Measurements from ENCODE around the gene GUK1.

Gene GUK1

DNA sequence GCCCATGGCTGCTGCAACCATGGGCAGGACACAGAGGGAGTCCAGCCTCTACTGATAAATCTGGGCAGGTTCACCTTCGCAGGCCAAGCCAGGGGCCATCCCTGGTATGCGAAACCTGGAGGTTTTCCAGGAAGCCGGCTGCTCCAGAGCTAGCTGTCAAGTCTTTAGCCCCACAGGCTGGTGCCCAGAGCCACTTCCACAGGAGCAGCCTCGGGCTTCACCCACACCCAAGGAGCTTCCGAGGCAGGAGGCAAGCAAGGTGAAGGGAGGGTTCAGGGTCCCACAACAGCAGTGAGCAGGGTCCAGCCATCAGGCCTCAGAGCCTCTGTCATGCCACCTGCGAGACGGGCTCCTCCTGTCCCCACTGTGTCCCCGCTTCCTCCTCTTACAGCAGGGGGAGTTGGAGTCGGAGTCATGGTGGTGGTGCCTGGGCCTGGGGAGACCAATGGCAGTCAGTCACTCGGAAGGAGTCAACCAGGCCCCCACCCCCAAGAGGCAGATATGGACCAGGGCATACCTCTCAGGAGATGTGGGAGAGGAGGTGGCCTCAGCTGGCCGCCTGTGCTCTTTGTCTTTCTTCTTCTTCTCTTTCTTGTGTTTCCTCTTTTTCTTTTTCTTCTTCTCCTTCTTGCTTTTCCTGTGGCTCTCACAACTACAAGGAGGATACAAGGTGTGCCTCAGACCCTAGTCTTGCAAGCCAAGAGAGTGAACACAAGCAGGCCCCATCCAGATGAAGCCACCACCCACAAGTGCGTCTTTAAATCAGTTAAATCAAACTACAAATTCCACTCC lies 39.1 kb upstream of the GUK1 start:
- DNase-seq (ENCODE audit: low spot score), result no peak
- no peaks in the 10 kb centered on the region for H3K27me3 Mint-ChIP-seq (ENCODE audit: low read depth)
- H3K4me1 Mint-ChIP-seq (ENCODE audit: low read depth), result peaks cover 17% of the 10 kb centered on the region
- peaks cover 32% of the 10 kb centered on the region for H3K36me3 Mint-ChIP-seq (ENCODE audit: low read depth)
- H3K9me3 Mint-ChIP-seq, result no peaks in the 10 kb centered on the region
- H3K27ac Mint-ChIP-seq, result peak overlapping the region; percentile 23
- peak overlapping the region; percentile 42 for H3K4me3 Mint-ChIP-seq

DNA sequence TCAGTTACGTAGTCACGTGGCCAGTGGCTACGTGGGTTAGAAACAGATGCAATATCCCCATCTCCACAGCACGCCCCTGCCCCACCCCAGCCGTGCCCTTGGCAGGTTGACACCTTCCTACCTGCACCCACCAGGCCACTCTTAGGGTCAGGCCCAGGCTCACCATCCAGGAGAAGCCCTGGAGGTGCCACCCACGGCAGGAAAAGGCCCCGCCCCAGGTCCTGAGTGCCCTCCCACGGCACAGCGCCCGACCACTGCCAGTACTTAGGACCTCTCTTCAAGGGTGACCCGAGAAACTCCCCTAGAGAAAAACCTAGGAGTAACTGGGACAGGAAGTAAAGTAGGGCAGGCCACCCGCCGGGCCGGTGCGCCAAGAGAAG lies 38.5 kb upstream of the GUK1 start:
- DNase-seq (ENCODE audit: low spot score), result no peak
- Mint-ChIP-seq H3K27ac (peak overlapping the region; percentile 23), H3K36me3 (ENCODE audit: low read depth) (peaks cover 32% of the 10 kb centered on the region)

DNA sequence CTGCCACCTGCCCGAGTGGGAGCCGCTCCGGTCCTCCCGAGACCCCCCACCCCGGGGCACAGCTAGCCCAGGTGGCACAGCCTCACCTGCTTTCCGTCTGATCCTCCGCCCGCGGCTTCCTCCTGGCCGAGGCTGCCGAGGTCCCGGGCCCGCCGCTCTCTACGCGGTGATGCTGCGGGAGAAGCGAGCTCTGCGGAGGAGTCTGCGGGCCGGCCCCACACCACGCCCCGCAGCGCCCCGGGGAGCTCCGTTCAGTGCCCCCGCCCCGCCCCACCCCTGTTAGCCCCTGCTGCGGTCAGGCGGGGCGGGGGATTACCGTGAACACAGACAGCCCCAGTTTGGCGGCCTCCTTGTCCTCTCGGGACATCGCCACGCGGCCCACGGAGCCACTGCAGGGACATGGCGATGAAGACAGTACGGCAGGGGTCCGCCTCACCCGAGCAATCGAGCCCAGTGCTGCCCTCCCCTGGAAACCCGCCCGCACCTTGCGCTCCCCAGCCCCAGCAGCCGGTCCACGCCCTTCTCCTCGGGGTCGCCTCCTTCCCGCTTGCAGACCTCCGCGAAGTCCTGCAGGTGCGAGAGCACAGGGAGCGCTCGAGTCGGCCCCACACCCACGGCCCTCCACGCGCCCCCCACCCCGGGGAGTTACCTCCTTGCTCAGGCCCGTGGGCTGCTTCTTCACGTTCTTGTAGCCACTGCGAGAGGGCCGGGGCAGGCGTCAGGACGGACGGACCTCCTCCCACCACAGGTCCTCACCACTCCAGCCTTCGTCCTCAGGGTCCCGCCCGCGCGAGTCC lies 37.9 kb upstream of the GUK1 start:
- DNase-seq (ENCODE audit: low spot score), result peak; percentile 42
- Mint-ChIP-seq H3K9me3 (no peaks in the 10 kb centered on the region), H3K4me3 (peak overlapping the region; percentile 76), H3K4me1 (ENCODE audit: low read depth) (peaks cover 17% of the 10 kb centered on the region), H3K27ac (peak overlapping the region; percentile 80), H3K36me3 (ENCODE audit: low read depth) (peaks cover 33% of the 10 kb centered on the region), H3K27me3 (ENCODE audit: low read depth) (no peaks in the 10 kb centered on the region)

More for the DNA sequence above, 38.5 kb upstream of the GUK1 start:
- peaks cover 17% of the 10 kb centered on the region for H3K4me1 Mint-ChIP-seq (ENCODE audit: low read depth)
- H3K27me3 Mint-ChIP-seq (ENCODE audit: low read depth), result no peaks in the 10 kb centered on the region
- H3K9me3 Mint-ChIP-seq, result no peaks in the 10 kb centered on the region
- H3K4me3 Mint-ChIP-seq, result peak overlapping the region; percentile 42

DNA sequence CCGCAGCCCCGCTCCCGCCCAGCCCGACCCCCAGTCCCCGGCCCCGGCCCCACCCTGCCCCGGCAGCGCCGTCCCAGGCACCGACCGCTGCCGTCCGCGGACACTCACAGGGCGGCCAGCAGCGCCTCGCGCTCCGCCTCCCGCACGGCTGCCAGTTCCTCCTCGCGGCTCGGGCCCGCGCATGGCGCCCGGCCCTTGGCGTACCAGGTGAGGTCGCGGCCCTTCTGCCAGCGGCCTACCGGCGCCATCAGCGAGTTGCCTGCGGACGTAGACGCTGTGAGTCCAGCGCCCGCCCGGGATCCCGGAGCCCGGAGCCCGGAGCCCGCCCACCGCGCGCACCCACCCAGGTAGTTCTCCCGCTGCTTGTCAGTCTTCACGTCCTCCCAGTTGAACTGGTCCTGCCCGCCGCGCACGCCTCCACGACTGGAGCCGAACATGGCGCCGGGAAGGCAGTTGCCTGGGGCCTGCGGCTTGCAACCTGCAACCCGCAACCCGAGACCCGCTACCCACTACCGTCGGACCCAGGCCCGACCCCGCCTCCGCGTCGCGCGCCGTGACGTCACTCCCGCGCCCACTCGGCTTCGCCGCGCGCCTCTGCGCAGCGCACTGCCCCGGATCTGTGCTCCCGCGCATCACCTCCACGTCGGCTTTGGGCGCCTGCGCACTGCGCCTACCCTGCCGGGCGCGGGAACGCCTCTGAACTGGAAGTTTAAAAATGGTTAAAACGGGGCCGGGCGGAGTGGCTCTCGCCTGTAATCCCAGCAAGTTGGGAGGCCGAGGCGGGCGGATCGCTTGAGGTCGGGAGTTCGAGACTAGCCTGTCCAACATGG lies 37.1 kb upstream of the GUK1 start, which contains the start of gene C1orf35:
C1orf35 (minus strand) TSS at position 535 of the 830 bp plus-strand sequence; CDS start at position 437, 98 bp downstream.
- Mint-ChIP-seq H3K27ac (peak within 1 kb of the TSS; percentile 96), H3K36me3 (ENCODE audit: low read depth) (peaks cover 25% of the 10 kb centered on the region), H3K4me1 (ENCODE audit: low read depth) (peaks cover 18% of the 10 kb centered on the region), H3K9me3 (no peaks in the 10 kb centered on the region), H3K27me3 (ENCODE audit: low read depth) (no peaks in the 10 kb centered on the region), H3K4me3 (peak within 1 kb of the TSS; percentile 92)
- peak; percentile 96 for DNase-seq (ENCODE audit: low spot score)

DNA sequence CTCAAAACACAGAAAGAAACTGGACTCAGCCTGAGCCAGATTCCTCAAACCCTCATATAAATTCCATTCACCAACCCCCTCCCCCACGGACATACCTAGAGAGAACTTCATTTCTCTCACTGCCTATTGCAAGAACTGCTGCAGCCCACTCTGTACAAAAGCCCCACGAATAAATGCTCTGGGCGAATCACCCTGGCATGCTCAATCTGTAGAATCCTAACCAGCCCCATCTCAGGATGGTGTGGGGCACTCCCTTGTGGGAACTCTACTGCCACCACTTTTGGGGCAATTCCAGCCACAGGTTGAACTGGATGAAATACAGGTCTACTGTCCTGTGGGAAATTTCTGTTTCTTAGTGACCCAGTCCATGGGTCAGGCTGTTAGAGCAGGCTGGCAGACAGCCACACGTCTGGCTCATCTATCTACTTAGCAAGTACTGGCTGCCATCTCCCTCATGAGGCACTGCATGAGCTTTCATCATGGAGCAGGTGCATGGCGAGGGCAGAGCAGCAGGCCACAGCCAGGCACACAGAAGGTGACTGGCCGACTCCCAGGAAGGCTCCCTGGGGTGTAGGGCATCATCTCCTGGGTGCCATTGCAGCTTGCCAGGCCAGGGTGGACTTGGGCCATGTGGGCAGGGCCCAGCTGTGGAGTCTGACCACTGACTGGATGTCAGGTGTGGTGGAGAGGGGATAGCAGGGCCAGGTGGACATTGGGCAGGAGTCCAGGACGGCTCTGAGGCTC lies 35.4 kb upstream of the GUK1 start:
- peak overlapping the region; percentile 92 for H3K4me3 Mint-ChIP-seq
- H3K27me3 Mint-ChIP-seq (ENCODE audit: low read depth), result no peaks in the 10 kb centered on the region
- DNase-seq (ENCODE audit: low spot score), result no peak
- H3K27ac Mint-ChIP-seq, result peak overlapping the region; percentile 96
- peaks cover 15% of the 10 kb centered on the region for H3K36me3 Mint-ChIP-seq (ENCODE audit: low read depth)
- H3K4me1 Mint-ChIP-seq (ENCODE audit: low read depth), result peaks cover 25% of the 10 kb centered on the region
- no peaks in the 10 kb centered on the region for H3K9me3 Mint-ChIP-seq

DNA sequence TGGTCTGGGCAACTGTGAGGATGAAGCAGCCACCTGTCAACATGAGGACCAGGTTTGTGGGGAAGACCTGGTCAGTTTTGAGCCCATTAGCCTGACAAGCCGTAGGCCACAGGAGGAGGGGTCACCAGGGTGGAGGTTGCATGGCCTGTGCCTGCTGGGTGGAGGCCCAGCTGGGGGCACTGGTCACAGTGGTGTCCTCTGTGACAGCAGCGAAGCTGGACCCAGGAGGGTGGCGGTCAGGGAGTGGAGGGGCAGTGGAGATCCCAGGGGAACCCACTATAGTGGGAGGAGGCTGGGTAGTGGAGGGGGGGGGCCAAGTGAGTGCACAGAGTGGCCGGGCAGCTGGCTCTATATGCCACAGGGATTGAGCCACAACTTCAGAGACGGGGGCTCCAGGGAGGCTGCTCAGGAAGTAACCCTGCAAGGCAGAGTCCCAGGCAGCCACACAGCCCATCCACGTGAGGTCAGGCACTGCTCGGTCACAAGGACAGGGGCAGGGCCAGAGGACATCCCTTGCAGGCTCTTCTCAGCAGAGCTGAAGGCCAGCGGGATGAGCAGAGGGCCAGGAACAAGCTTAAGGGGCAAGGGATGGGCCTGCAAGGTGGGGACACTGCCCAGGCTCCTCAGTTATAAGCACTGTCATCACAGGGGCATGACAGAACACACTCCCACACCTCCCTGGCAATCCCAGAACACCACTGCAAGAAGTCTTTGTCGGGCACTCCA lies 34.6 kb upstream of the GUK1 start:
- H3K36me3 Mint-ChIP-seq (ENCODE audit: low read depth), result peaks cover 10% of the 10 kb centered on the region
- H3K4me3 Mint-ChIP-seq, result no peak overlapping the region
- no peak for DNase-seq (ENCODE audit: low spot score)
- no peaks in the 10 kb centered on the region for H3K27me3 Mint-ChIP-seq (ENCODE audit: low read depth)
- no peaks in the 10 kb centered on the region for H3K9me3 Mint-ChIP-seq
- H3K27ac Mint-ChIP-seq, result peak overlapping the region; percentile 45
- H3K4me1 Mint-ChIP-seq (ENCODE audit: low read depth), result peaks cover 31% of the 10 kb centered on the region

DNA sequence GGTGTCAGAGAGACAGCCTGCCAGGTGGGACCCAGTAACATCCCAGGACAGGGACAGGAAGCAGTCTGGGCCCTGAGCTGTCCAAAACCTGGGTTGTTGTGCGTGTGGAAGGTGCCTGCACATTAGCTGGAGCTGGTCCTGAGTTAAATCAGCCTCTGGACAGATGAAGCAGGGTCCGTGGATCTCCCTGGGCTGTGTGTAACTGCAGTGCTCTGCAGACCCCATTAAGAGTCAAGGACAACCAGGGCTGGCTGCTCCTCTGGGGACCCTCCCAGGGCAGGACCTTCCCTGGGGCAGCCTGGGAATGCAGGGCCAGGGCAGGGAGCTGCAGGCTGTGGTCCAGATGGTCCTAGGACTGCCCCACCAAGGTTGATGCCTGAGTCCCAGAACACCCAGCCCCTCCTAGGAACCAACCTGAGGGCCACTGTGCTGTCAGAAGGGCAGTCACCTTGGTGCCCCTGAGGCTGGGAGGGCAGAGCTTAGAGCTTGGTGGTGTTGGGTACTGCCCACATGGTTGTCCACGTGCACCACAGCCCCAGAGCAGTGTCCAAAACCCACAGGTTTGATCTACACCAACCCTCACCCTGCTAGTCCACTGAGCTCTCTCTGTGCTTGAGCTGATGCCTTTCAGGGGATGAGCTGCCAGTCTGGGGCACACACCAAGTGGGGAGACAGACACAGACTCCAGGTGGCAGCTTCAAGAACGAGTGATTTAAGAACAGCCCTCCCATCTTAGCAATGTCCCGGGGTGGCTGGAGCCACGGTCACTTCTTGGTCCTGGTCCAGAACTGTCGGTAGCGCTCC lies 33.9 kb upstream of the GUK1 start:
- H3K4me1 Mint-ChIP-seq (ENCODE audit: low read depth), result peaks cover 33% of the 10 kb centered on the region
- peaks cover 10% of the 10 kb centered on the region for H3K36me3 Mint-ChIP-seq (ENCODE audit: low read depth)
- no peak for DNase-seq (ENCODE audit: low spot score)
- H3K27me3 Mint-ChIP-seq (ENCODE audit: low read depth), result no peaks in the 10 kb centered on the region
- peak overlapping the region; percentile 27 for H3K4me3 Mint-ChIP-seq
- H3K9me3 Mint-ChIP-seq, result no peaks in the 10 kb centered on the region
- peak overlapping the region; percentile 55 for H3K27ac Mint-ChIP-seq

DNA sequence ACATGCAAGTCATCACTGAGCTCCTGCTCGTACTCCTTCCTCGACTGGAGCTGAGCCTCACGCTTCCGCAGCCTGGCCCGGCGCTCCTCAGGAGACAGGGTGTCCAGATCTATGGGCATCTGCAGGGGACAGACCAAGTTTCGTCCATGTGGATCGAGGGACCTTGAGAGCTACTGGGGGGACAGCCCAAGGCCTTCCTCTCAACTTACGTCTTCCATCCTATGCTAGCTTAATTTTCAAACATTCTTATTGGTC lies 33.4 kb upstream of the GUK1 start:
- no peak overlapping the region for H3K27ac Mint-ChIP-seq
- H3K27me3 Mint-ChIP-seq (ENCODE audit: low read depth), result no peaks in the 10 kb centered on the region

DNA sequence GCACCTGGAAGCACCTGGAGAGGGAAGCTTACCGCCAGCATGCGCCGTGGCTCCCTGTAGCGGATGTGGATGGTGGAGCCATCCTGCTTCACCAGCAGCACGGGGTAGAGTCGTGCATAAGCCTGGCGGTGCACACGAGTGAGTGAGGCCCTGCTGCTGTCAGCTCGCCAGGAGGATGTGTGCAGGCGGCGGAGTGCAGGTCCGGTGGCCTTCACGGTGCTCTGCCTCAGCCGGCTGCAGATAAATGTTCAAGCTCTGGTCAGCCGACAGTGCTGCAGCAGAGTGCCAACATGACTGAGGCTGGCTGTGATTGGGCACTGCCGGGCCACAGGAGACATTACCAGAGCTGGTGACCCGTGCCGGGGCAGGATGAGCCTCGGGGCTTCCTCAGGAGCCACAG lies 32.4 kb upstream of the GUK1 start:
- no peak for DNase-seq (ENCODE audit: low spot score)
- Mint-ChIP-seq H3K4me1 (ENCODE audit: low read depth) (peaks cover 29% of the 10 kb centered on the region), H3K27me3 (ENCODE audit: low read depth) (no peaks in the 10 kb centered on the region), H3K36me3 (ENCODE audit: low read depth) (peaks cover 8% of the 10 kb centered on the region), H3K9me3 (no peaks in the 10 kb centered on the region), H3K4me3 (peak overlapping the region; percentile 92), H3K27ac (peak overlapping the region; percentile 95)

More for the DNA sequence above, 33.4 kb upstream of the GUK1 start:
- Mint-ChIP-seq H3K9me3 (no peaks in the 10 kb centered on the region), H3K4me1 (ENCODE audit: low read depth) (peaks cover 29% of the 10 kb centered on the region), H3K36me3 (ENCODE audit: low read depth) (peaks cover 8% of the 10 kb centered on the region), H3K4me3 (peak overlapping the region; percentile 27)
- no peak for DNase-seq (ENCODE audit: low spot score)

DNA sequence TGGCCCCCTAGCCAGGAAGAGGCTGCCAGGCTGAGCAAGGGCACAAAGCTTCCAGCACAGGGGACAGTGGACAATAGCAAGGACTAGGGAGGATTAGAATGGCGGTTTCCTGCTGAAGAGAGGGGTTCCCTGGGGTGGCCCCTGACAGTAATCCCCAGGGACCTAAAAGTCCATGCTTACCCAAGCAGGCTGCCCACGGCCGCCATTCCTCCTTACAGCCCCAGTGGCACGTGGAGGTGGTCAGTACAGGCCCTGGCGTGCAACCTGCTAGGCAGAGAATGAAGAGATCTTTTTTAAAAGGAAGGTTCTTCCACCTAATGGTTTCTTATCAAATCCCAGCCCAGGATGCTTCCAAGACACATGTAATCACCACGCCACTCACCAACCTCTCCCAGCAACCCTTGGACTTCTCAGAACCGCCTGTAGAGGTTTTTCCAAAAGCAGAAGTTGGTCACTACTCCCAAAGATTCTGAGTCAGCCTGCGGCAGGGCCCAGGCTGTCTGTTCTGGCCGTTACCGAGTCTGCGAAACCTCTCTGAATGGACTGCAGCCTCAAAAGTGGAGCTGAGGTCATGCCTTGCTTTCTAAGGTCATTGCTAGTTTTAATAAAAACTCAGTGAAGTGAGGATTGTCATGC lies 31.9 kb upstream of the GUK1 start:
- Mint-ChIP-seq H3K27me3 (ENCODE audit: low read depth) (no peaks in the 10 kb centered on the region), H3K4me3 (peak overlapping the region; percentile 92), H3K9me3 (no peaks in the 10 kb centered on the region), H3K36me3 (ENCODE audit: low read depth) (peaks cover 8% of the 10 kb centered on the region), H3K4me1 (ENCODE audit: low read depth) (peaks cover 29% of the 10 kb centered on the region), H3K27ac (peak overlapping the region; percentile 95)
- DNase-seq (ENCODE audit: low spot score), result no peak

DNA sequence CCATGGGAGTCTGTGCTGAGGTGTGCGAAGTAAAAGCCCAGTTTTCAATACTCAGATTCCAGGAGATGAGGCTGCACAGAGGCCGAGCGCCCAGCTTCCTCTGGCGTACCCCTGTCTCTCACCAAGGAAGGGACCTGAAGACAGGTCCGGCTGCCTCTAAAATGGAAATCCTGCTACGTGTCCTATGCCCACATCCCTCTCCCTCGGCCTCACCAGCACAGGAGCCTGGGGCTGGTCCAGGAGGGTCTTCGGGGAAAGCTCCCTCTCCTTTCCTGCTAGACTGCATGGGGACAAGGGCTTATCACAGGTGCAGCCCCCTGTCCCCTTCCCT lies 31.4 kb upstream of the GUK1 start:
- DNase-seq (ENCODE audit: low spot score), result no peak
- Mint-ChIP-seq H3K4me1 (ENCODE audit: low read depth) (peaks cover 24% of the 10 kb centered on the region), H3K9me3 (no peaks in the 10 kb centered on the region), H3K27ac (peak overlapping the region; percentile 95), H3K4me3 (peak overlapping the region; percentile 92), H3K27me3 (ENCODE audit: low read depth) (no peaks in the 10 kb centered on the region), H3K36me3 (ENCODE audit: low read depth) (peaks cover 6% of the 10 kb centered on the region)
